Activated CD8-positive, alpha-beta T cell treated with anti-CD3 and anti-CD28 coated beads for 36 hours (primary cell): ENCODE data around the gene EYA4. TPM values are rescaled to one million over a fixed set of nuclear protein-coding genes. Genes with fewer than 3 reads are reported as not detected.

Source experiments
- ATAC-seq: fragments of 200-7000 bp; cut with Tn5 transposase; one replicate; pipeline ENCODE4 v1.10.0; 2021; ENCODE audit warnings: mild to moderate bottlenecking, moderate library complexity
- CTCF ChIA-PET: fragments of 350-600 bp; sonication (Branson Sonifier 250); formaldehyde crosslinking; loops from one replicate; lab custom pipeline; 2021; ENCODE audit warnings: antibody characterized with exemption; lab: Charles Lee
- POLR2A ChIA-PET: fragments of 350-600 bp; sonication (Branson Sonifier 250); formaldehyde crosslinking; loops from one replicate; lab custom pipeline; 2021; ENCODE audit warnings: antibody characterized with exemption; lab: Charles Lee
- DNase-seq: peaks from one replicate; pipeline ENCODE4 v3.0.0-alpha.2; 2020
- H3K27ac Mint-ChIP-seq: one replicate; pipeline ENCODE4 v1.8.0; 2021; ENCODE audit warnings: mild to moderate bottlenecking, mixed read lengths
- H3K27me3 Mint-ChIP-seq: one replicate; pipeline ENCODE4 v1.8.0; 2021; ENCODE audit warnings: mixed read lengths
- H3K36me3 Mint-ChIP-seq: one replicate; pipeline ENCODE4 v1.8.0; 2021; ENCODE audit warnings: low read depth, mixed read lengths
- H3K4me1 Mint-ChIP-seq: one replicate; pipeline ENCODE4 v1.8.0; 2021; ENCODE audit warnings: low read depth, mixed read lengths
- H3K4me3 Mint-ChIP-seq: one replicate; pipeline ENCODE4 v1.8.0; 2021; ENCODE audit warnings: mild to moderate bottlenecking, moderate library complexity, mixed read lengths
- H3K9me3 Mint-ChIP-seq: one replicate; pipeline ENCODE4 v1.8.0; 2021; ENCODE audit warnings: mixed read lengths
- intact Hi-C: fragments of 100-400 bp; cut with micrococcal nuclease; formaldehyde crosslinking; loops from one replicate; pipeline ENCODE4 v1.10.0; 2022
- total RNA-seq, 2 experiments: library from RNA; stranded (reverse); gene quantifications; one replicate each; pipeline ENCODE4 v1.2.3, GENCODE V29; 2021
- TF ChIP-seq, protein P1 (sequence below): fragments of 200-600 bp; IDR thresholded peaks from one replicate; pipeline ENCODE4 v1.8.0; 2022; ENCODE audit warnings: antibody characterized with exemption, mild to moderate bottlenecking

Gene EYA4
- total RNA-seq, 2 experiments from 2014 or later, result not detected

GRCh38 chr6:133274813-133275212 lies 33.7 kb downstream of the EYA4 start:
- Mint-ChIP-seq H3K27me3 (no peaks in the 10 kb centered on the region), H3K9me3 (no peaks in the 10 kb centered on the region), H3K36me3 (no peaks in the 10 kb centered on the region), H3K27ac (no peak overlapping the region), H3K4me1 (no peaks in the 10 kb centered on the region), H3K4me3 (no peak overlapping the region)
- CTCF ChIA-PET, result no interaction called here
- ATAC-seq, result no peak
- TF ChIP-seq, protein P1, sequence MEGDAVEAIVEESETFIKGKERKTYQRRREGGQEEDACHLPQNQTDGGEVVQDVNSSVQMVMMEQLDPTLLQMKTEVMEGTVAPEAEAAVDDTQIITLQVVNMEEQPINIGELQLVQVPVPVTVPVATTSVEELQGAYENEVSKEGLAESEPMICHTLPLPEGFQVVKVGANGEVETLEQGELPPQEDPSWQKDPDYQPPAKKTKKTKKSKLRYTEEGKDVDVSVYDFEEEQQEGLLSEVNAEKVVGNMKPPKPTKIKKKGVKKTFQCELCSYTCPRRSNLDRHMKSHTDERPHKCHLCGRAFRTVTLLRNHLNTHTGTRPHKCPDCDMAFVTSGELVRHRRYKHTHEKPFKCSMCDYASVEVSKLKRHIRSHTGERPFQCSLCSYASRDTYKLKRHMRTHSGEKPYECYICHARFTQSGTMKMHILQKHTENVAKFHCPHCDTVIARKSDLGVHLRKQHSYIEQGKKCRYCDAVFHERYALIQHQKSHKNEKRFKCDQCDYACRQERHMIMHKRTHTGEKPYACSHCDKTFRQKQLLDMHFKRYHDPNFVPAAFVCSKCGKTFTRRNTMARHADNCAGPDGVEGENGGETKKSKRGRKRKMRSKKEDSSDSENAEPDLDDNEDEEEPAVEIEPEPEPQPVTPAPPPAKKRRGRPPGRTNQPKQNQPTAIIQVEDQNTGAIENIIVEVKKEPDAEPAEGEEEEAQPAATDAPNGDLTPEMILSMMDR, result no peak
- POLR2A ChIA-PET, result no interaction called here
- no peak for DNase-seq
- intact Hi-C loops, result no loop called here

GRCh38 chr6:133275213-133275612 lies 34.1 kb downstream of the EYA4 start:
- TF ChIP-seq, protein P1, result no peak
- ATAC-seq (no peak), DNase-seq (no peak)
- intact Hi-C loops, result no loop called here
- POLR2A ChIA-PET, result no interaction called here
- no peaks in the 10 kb centered on the region for H3K36me3 Mint-ChIP-seq
- no peak overlapping the region for H3K27ac Mint-ChIP-seq
- no peaks in the 10 kb centered on the region for H3K4me1 Mint-ChIP-seq
- H3K27me3 Mint-ChIP-seq, result no peaks in the 10 kb centered on the region
- H3K4me3 Mint-ChIP-seq, result no peak overlapping the region
- CTCF ChIA-PET, result no interaction called here
- H3K9me3 Mint-ChIP-seq, result no peaks in the 10 kb centered on the region

DNA sequence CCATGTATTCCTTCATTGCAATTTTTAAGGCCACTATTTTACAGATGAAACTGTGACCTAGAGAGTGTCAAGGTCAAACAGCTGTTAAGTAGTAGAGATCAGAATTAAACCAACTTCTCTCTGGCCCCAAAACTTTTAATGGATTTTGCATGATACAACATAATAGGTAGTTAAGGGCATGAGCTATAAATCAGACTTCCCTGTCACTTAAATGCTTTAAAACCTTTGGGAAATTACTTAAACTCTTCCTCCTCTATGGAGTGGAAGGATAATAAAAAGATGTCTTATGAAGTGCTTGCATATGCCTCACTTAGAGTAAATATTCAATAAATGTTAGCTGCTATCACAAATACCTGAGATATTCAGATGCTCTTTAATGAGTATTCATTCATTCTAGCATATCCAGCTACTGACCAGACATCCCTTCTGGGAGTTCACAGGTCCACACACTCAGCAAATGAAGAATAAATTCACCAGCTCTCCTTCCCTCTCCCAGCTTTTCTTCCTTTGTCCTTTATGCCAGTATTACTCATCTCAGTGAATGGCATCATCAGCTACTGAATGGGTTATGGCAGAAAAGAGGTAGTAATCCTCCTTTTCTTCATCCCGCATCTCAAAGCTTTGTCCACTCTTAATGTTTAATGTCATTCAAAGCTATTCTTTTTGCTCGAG lies 36.2 kb downstream of the EYA4 start:
- H3K27ac Mint-ChIP-seq, result no peak overlapping the region
- CTCF ChIA-PET, result no interaction called here

GRCh38 chr6:133277900-133278545 lies 36.9 kb downstream of the EYA4 start:
- intact Hi-C loops, result no loop called here
- CTCF ChIA-PET, result no interaction called here
- Mint-ChIP-seq H3K27me3 (no peaks in the 10 kb centered on the region), H3K4me3 (no peak overlapping the region), H3K36me3 (no peaks in the 10 kb centered on the region), H3K9me3 (no peaks in the 10 kb centered on the region), H3K4me1 (no peaks in the 10 kb centered on the region), H3K27ac (no peak overlapping the region)
- ATAC-seq (no peak), DNase-seq (no peak)
- TF ChIP-seq, protein P1, result no peak
- POLR2A ChIA-PET, result no interaction called here

More for the DNA sequence above, 36.2 kb downstream of the EYA4 start:
- POLR2A ChIA-PET, result no interaction called here
- Mint-ChIP-seq H3K4me1 (no peaks in the 10 kb centered on the region), H3K36me3 (no peaks in the 10 kb centered on the region), H3K4me3 (no peak overlapping the region), H3K27me3 (no peaks in the 10 kb centered on the region), H3K9me3 (no peaks in the 10 kb centered on the region)
- intact Hi-C loops, result no loop called here
- TF ChIP-seq, protein P1, result no peak
- no peak for ATAC-seq
- DNase-seq, result no peak

DNA sequence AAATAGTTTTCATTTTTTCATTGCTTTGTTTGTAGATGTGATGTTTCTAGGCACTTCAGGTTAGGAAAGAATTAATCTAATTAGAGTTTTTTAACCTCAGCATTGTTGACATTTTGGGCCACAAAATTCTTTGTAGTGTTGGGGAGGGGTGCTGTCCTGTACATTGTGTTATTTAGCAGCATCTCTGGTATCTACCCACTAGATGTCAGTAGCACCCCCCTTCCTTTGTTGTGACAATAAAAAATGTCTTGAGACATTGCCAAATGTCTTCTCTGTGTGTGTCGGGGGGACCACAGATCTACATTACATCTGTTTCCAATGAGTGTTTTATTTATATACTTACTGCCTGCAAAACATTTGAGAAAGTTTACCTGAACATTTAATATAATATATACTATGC lies 45.6 kb downstream of the EYA4 start:
- POLR2A ChIA-PET, result no interaction called here
- CTCF ChIA-PET, result no interaction called here
- no peak for ATAC-seq
- Mint-ChIP-seq H3K4me1 (no peaks in the 10 kb centered on the region), H3K27me3 (peaks cover 1% of the 10 kb centered on the region), H3K36me3 (no peaks in the 10 kb centered on the region), H3K4me3 (no peak overlapping the region), H3K27ac (no peak overlapping the region), H3K9me3 (no peaks in the 10 kb centered on the region)
- DNase-seq, result no peak
- intact Hi-C loops, result no loop called here
- TF ChIP-seq, protein P1, result no peak
